AG09309 (cell line): ENCODE results near the gene MTG1.

Experiments
- DNase-seq: peaks from one replicate; pipeline ENCODE4 v3.0.0-alpha.2; 2010; ENCODE audit warnings: low read depth
- H3K4me3 ChIP-seq: 2 replicates; pipeline ENCODE4 v1.5.1; 2011; ENCODE audit warnings: mild to moderate bottlenecking, low read depth, low read length, moderate library complexity; ENCODE audit not compliant: control insufficient read depth
- TF ChIP-seq, protein P1 (sequence below): IDR thresholded peaks from 2 replicates; pipeline ENCODE4 v1.5.1; 2011; ENCODE audit warnings: mild to moderate bottlenecking, low read depth, low read length, inconsistent platforms; ENCODE audit not compliant: insufficient read depth, control insufficient read depth; ENCODE audit errors: missing control alignments

The MTG1 gene

DNA sequence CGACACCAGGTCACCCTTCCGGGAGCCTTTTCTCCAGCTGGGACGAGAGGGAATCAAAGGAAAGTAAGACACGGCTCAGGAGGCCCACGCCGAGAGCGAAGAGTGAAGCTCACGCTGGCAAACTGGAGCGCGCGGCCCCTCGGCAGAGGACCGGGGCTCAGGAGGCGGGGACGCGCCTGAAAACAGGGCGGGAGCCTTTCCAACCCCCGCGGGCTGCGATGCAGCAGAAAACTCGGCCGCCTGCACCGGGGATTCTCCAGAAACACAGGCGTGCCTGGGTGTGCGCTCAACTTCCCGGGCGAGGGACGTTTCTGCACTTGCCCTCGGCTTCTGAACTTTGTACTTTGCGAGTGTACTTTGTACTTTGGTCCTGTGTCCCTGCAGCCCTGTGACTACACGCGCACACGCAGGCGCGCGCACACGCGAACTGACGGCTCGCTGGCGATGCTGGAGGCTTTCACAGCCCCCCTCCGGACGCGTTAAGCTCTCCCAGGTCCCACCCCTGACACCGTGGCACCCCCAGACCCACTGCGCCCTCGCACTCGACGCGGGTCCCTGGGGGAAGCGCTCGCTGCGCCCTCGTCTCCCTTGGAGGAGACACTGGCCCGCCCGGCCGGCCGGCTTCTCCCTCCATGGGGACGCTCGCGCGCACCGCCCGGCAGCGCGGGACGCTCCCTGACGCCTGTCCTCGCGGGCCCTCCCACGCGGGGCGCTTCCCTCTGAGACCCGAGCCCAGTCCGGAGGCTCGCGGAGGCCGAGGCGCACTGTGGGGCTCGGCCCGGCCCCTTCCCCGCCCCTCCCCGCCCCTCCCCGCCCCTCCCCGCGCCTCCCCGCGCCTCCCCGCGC is 15.5 kb upstream of the MTG1 start:
- TF ChIP-seq, protein P1, sequence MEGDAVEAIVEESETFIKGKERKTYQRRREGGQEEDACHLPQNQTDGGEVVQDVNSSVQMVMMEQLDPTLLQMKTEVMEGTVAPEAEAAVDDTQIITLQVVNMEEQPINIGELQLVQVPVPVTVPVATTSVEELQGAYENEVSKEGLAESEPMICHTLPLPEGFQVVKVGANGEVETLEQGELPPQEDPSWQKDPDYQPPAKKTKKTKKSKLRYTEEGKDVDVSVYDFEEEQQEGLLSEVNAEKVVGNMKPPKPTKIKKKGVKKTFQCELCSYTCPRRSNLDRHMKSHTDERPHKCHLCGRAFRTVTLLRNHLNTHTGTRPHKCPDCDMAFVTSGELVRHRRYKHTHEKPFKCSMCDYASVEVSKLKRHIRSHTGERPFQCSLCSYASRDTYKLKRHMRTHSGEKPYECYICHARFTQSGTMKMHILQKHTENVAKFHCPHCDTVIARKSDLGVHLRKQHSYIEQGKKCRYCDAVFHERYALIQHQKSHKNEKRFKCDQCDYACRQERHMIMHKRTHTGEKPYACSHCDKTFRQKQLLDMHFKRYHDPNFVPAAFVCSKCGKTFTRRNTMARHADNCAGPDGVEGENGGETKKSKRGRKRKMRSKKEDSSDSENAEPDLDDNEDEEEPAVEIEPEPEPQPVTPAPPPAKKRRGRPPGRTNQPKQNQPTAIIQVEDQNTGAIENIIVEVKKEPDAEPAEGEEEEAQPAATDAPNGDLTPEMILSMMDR: no peak
- peak overlapping the region; percentile 74 for H3K4me3 ChIP-seq
- no peak for DNase-seq

DNA sequence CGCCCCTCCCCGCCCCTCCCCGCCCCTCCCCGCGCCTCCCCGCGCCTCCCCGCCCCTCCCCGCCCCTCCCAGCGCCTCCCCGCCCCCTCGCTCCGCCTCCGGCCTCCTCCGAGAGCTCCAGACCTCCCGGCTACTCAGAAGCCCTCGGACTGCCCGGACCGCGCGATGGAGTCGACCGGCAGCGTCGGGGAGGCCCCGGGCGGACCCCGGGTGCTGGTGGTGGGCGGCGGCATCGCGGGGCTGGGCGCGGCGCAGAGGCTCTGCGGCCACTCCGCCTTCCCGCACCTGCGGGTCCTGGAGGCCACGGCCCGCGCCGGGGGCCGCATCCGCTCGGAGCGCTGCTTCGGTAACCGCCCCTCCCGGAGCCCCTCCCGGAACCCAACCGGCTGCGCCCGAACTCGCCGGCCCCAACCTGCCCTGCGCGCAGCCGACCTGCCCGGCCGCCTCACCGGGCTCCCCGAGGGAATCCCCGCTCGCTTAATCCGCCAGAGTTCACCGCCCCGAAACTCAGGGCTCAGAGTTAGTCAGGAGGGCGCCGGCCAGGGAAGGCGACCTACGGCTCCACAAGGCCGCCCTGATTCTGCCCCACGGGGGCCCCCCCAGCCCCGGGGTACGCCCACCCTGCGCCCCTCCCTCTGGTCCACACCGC is 14.7 kb upstream of the MTG1 start, which contains the start of gene PAOX:
TSS of gene PAOX (plus strand) at position 111 of the 649 bp plus-strand sequence. CDS start at position 166, 55 bp downstream.
- H3K4me3 ChIP-seq: peak within 1 kb of the TSS; percentile 74
- TF ChIP-seq, protein P1: no peak
- no peak for DNase-seq

DNA sequence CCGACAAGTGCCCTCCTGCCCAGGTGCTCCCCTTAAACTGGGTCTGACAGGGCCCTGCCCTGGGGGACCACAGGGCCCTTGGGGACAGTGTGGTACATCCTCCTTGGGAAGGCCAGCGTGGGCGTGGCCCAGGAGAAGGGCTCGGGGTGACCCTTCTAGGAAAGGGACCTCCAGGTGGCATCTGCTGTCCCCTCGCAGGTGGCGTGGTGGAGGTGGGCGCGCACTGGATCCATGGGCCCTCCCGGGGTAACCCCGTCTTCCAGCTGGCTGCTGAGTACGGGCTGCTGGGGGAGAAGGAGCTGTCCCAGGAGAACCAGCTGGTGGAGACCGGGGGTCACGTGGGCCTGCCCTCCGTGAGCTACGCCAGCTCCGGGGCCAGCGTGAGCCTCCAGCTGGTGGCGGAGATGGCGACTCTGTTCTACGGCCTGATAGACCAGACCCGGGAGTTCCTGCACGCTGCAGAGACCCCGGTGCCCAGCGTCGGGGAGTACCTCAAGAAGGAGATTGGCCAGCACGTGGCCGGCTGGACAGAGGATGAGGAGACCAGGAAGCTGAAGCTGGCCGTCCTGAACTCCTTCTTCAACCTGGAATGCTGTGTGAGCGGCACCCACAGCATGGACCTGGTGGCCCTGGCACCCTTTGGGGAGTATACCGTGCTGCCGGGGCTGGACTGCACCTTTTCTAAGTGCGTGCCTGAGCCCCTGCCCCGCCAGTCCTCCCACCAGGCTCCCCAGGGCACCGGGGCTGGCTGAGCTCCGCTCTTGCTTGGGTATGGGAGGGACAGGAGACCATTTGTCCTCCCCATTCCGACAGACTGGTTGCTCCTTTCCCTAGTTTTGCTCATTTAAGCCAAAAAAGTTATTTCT is 13.9 kb upstream of the MTG1 start:
- H3K4me3 ChIP-seq: peak overlapping the region; percentile 49
- DNase-seq: no peak
- TF ChIP-seq, protein P1: no peak

DNA sequence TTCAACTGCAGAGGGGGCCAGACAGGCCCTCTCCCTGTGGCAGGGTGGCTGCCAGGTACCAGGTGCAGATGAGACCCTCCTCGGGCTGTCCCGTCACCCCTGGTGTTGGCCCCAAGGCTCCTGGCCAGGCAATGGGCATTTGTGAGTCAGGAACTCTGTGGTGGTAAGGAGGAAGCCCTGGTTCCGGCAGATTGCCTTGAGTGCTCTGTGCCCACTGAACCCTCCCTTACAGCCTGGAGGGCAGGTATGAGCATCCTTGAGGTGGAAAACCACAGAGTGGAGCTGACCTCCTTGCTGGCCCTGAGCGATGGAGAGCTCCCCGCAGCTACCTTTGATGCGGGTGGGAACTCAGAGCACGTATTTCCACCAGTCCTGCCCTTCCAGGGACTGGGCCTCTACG is 12.9 kb upstream of the MTG1 start:
- TF ChIP-seq, protein P1: no peak
- no peak overlapping the region for H3K4me3 ChIP-seq
- DNase-seq: no peak

DNA sequence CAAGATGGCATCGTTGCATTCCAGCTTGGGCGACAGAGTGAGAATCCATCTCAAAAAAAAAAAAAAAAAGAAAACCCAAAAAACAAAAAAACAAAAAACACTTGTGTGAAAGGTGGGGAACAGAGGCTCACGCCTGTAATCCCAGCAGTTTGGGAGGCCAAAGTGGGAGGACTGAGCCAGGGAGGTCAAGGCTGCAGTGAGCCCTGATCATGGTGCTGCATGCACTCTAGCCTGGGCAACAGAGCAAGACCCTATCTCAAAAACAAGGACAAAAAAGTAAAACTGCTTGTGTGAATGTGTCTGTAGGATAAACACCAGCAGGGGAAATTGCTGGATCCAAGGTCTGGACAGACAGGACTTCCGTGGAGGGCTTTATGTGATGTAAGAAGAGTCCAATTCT is 10.4 kb upstream of the MTG1 start:
- no peak for DNase-seq
- H3K4me3 ChIP-seq: no peak overlapping the region
- TF ChIP-seq, protein P1: no peak

DNA sequence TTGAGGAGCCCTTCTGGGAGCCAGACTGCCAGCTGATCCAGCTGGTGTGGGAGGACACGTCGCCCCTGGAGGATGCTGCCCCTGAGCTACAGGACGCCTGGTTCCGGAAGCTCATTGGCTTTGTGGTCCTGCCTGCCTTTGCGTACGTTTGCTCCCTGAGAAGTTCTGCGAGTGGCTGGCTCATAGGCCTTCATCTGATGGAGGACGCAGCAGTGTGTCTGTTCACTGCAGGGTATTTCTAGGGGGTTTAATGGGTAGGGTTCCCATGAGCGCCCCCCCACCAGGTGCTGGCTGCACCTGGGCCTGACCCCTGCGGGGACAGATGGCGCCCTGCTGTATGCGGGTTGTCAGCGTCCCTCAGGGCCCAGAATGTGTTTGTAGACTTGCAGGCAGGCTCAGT is 9.9 kb upstream of the MTG1 start:
- TF ChIP-seq, protein P1: no peak
- no peak for DNase-seq
- no peak overlapping the region for H3K4me3 ChIP-seq
